Cardiac fibroblast (primary cell): ENCODE results near the gene DENND4C.

Source experiments
- DNase-seq, 2 donors: peaks; one replicate each; pipeline versions ENCODE4 v3.0.0 to v3.0.0-alpha.2; 2010; ENCODE audit warnings: low read depth in 2 of 2
- H3K4me3 ChIP-seq, 2 donors: replicated peaks in 1 of 2; 1 replicate in 1 of 2; 2 replicates in 1 of 2; pipeline ENCODE4 v1.5.1; 2011; ENCODE audit warnings: low read depth in 2 of 2, low read length in 2 of 2, mild to moderate bottlenecking in 2 of 2, moderate library complexity in 1 of 2
- CTCF ChIP-seq: IDR thresholded peaks from one replicate; pipeline ENCODE4 v1.5.1; 2011; ENCODE audit warnings: low read depth, mild to moderate bottlenecking, low read length, inconsistent platforms

The DENND4C gene

GRCh38 chr9:19201899-19202891, 28.3 kb upstream of the DENND4C start:
- no peak overlapping the region for H3K4me3 ChIP-seq
- DNase-seq, result peak in 1 of 2 donors; percentile 26
- no peak for TF ChIP-seq CTCF

GRCh38 chr9:19203058-19203457, 27.4 kb upstream of the DENND4C start:
- no peak for TF ChIP-seq CTCF
- no peak overlapping the region for H3K4me3 ChIP-seq
- no peak for DNase-seq

DNA sequence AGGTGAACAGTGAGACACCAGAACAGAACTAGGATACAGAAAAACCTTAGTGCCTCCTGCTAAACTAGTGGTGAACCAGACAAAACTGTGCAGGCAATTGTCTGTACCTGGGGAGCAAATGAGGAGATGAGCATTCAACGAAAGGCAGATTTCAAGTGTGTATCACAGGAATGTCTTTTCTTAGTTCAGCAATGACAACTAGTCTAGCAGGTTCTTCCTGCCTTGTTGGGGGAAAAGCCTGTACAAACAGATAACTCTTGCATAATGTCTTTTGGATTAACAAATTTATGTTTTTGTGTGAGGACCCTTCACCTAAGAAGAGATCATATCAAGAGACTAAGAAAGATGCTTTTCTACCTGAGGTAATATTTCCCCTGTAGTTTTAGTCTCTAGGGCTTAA, 21.8 kb upstream of the DENND4C start:
- no peak for TF ChIP-seq CTCF
- no peak overlapping the region for H3K4me3 ChIP-seq
- no peak for DNase-seq

DNA sequence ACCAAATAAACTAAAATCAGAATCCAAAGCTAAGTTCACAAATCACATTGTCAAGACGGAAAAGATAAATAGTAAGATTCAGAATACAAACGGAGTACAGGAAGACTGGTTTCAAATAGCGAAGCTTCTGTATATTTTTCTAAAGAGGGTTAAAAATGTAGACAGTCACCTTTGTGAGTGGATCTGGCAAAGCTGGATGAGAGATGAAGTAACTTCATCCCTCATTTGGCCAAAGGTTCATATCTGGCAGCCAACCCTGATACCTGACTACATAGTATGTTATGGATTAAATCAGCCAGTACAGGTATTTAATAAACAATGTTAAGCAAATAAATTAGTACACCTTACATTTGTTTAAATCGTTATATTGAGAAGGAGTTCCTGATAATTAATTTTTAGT, 21.3 kb upstream of the DENND4C start:
- DNase-seq, result no peak
- TF ChIP-seq CTCF, result no peak

GRCh38 chr9:19213823-19214222, 16.7 kb upstream of the DENND4C start:
- no peak for TF ChIP-seq CTCF
- DNase-seq, result no peak
- H3K4me3 ChIP-seq, result no peak overlapping the region

More for the DNA sequence above, 21.3 kb upstream of the DENND4C start:
- no peak overlapping the region for H3K4me3 ChIP-seq

DNA sequence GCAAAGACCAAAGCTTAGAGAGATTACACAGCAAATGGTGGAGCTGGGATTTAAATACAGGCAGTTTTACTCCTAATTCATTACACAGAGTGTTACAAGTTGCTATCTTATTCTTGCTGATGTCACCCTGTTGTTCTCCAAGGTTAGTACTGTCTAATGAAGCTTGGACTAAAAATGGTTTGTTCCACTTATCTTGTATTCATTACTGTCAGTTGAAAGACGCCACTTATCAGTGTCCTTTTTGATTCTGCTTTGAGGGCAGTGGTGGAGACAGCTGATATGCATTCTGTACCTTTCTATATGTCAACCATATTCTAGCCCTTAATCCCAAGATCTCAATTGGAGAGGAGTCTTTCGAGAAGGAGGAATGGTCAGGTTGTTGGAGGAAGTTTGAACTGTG, 14.0 kb upstream of the DENND4C start:
- no peak for DNase-seq
- no peak overlapping the region for H3K4me3 ChIP-seq
- no peak for TF ChIP-seq CTCF
